Kidney tubule cell (primary cell): Measurements from ENCODE around the gene CSNK2A1.
"Not testable (repeated sequence)": the region's sequence is repeated elsewhere in the genome, so short reads cannot be mapped to it uniquely, and the experiment has no call there.

Source experiments
- DNase-seq: peaks from one replicate; pipeline ENCODE4 v3.0.0-alpha.2; 2018; ENCODE audit warnings: low spot score

Gene CSNK2A1

DNA sequence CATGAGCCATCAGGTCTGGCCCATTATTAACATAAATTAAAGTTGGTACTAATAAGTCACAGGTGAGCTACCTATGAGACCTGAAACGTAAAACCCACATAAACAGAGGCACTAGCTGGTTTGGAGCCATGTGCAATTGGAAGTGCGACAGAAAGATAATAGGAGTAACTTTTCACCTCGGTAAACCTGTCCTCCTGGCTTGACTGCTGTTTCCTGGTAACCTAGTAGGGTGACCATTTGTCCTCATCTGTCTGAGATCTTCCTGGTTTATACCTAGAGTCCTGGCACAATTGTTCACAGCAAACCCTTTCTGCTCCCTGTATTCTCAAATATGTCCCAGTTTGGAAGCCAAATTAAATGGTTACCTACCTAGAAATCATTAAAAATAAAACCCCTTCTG lies 88.6 kb downstream of the CSNK2A1 start:
- no peak for DNase-seq

DNA sequence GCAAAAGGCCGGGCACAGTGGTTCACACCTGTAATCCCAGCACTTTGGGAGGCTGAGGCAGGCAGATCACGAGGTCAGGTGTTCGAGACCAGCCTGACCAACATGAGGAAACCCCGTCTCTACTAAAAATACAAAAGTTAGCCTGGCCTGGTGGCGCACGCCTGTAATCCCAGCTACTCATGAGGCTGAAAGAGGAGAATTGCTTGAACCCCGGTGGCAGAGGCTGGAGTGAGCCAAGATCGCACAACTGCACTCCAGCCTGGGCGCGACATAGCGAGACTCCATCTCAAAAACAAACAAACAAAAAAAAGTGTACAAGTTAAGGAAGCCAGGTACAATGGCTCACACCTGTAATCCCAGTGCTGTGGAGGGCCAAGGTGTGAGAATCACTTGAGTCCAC lies 91.6 kb downstream of the CSNK2A1 start:
- DNase-seq: not testable (repeated sequence)

DNA sequence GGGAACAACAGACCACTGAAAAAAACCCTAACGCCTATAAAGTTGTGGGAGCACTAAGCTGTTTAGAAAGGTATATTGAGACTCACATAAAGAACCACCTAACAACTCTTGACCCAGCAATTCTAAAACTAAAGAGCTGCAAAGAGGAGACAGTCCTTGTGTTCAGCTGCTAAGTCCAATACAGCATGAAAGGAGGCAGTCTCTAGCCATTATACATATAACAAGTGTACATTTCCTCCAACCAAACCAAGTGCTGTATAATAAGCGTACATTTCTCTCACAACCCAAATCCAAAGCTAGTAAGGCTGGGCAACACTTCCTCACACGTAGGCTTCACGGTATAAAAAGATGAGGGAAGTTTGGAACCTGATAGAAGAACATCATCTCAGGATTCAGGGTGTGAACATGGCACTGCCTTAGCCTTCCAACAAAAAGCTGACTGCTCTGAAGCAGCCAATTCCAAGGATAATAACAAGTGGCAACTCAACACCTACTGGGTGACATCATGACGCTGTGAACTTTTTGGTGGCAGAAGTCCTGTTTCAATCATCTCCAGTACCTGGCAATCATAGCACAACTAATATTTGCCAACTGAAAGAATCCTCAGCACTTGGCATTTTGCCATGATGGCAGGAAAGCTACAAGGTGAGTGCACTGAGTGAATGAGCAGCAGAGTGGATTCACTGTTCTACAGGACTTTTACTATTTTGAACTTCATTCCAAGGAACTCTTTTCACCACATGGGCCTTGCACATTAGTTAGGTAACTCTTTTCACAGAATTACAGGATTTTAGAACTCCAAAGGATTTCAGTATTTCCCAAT lies 97.9 kb downstream of the CSNK2A1 start:
- DNase-seq: no peak

DNA sequence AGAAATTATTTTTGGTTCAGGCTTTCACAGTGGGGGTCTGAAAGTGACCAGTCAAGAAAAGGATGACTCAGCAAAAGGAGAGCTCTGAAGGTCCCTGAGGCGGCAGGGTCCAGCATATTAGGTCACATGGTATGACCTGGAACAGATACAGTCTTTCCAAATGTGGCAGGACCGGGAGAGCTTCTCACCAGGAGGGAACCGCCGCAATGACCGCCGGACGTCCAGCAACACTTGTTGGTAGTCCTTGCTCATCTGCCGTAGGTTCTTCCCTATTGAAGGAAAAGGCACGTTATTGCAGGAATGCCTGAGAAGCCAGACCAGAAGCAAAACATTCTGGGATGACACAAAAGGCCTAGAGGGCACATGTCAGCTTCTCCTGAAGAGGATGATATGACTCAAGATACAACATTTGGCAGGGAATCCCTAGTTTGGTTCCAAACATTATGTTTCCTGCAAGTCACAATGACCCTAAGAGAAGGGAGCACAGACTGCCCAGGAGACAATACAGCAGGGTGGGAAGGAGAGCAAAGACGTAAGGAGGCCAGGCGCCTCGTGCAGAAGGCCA lies 98.6 kb downstream of the CSNK2A1 start:
- no peak for DNase-seq

DNA sequence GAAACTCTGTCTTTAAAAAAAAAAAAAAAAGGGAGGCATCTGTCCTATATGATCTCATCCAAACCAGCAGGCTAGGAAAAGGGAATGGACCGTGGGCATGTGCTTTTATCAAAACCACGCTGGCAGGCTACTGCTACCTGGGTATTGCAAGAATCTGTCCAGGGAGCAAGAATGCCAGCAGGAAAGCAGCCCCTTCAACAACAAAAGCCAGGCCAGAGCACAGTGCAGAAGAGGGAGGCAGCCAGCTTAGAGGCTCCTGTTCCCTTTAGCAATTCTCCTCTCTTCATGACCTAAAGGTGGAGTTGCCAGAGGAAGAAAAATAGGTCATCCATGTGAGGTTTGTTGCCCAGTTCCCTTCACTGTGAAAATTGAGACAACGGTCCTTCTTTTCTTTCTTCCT lies 99.5 kb downstream of the CSNK2A1 start:
- no peak for DNase-seq

DNA sequence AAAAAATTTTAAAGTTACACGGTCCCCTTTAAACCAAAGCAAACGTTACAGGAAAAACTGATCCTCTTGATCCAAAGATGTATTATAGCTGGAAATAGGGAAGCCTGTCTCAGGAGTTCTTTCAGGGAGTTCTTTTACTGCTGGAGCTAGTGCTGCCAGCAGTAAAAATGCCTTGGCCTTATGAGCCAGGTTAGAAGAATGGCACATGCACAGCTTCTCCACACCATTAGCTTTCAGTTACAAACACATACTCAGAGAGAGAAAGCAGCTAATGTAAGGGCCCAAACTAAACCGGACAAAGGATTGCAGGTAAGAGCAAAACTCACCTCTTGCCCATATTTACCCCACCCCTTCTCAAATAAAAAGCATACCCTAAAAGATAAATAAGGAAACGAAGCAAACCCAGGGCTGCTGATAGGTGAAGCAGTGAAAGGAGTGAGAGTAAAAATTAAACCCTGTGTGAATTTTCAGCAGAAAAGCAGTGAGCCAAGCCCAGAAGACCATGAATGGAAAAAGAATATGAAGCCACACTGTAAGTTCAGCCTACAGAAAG lies 100.3 kb downstream of the CSNK2A1 start:
- DNase-seq: no peak

DNA sequence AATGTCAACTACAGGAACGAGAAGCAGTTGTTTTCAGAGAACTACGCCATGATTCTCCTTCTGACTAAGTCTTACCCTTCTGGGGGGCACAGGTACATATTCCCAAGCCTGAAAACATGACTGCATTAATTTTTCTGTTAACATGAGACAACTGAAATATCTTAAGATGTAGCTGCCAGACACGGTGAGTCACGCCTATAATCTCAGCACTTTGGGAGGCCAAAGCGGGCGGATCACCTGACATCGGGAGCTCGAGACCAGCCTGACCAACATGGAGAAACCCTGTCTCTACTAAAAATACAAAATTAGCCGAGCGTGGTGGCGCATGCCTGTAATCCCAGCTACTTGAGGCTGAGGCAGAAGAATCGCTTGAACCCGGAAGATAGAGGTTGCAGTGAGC lies 103.0 kb downstream of the CSNK2A1 start:
- DNase-seq: no peak

DNA sequence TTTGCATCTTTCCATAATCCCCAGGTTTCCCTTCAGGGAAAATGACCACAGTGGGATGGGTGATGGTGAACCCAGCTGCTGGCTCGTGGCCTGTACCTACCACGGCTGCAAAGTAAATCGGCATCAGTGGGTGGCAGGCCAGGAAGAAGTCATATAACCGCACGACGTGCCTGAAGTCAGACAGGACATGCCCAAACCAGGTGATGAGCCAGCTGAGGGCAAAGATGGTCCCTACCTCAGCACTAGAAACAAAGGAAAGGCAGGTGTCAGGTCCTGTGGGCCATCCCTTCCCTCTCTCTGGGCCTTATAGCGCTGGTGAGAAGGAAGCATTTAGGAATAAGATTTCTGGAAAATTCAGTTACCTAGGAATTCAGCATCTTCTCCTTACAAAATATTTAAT lies 103.4 kb downstream of the CSNK2A1 start:
- DNase-seq: no peak

DNA sequence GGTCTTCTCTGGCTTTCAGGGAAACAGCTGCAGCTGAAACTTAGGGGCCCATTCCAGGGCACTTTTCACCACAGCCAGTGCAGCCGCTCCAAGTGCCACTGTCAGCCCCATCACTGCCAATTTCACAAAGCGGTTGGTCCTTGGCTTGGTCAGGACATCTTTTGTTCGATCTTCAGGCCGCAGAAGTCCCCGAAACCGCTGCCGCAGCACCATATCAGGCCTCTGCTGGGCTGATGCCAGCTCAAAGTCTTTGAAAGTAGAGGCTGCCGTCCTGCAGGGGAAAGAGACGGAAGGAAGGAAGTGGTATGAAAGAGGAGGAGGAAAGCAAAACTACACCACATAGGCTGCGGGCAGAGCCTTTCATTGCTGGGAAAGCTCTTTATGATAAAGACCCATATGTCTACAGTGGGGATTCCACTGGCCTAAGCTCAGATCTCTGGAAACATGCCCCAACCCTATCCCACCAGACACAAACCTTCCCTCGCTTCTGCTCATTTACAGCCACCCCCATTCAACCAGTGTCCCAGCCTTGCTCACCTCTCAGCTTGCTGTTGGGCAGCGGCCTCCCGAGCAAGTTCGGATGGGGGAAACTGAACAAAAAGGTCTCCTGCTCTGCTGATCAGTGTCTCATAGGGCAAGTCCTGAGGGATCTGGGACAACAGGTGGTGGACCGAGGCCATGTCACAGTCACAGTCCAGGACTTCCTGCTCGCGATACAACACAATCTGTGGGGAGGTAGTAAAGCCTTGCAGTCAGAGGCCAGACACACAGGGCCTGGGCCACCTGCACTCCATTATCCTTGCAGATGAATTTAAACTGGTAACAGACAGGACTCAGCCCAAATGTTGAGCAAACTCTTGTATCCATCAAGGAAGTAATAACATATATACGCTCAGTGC lies 104.8 kb downstream of the CSNK2A1 start:
- DNase-seq: no peak

DNA sequence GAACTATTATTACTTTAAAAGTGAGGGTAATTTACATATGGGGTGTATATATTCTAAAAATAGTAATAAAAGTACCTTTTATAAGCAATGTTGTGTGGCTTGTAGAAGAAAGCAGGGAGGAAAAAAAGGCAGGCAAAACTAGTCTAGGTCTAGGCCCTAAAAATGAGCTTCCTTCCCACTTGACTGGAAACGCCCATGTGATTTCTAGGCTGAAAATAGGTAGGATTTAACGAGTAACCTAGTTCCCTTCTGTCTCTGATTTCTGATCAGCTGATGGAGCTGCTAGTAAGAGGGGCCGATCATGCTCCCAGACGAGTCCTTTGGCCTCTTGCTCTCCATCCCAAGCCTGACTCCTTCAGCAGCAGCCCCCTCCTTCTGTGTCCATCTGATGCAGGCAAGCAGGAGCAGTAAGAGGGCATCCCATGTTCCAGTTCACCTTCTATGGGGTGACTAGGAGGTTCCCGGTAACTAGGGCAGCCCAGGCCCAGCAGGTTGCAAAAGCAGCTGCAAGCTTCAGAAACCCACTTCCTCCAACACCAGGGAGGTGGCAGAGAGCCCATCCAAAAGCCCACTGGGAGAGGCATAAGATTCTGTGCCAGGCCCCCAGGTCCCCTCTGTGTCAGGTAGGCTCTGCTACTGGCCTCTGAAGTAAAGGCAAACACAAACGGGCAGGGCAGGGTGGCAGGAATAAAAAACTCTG lies 105.7 kb downstream of the CSNK2A1 start:
- no peak for DNase-seq

DNA sequence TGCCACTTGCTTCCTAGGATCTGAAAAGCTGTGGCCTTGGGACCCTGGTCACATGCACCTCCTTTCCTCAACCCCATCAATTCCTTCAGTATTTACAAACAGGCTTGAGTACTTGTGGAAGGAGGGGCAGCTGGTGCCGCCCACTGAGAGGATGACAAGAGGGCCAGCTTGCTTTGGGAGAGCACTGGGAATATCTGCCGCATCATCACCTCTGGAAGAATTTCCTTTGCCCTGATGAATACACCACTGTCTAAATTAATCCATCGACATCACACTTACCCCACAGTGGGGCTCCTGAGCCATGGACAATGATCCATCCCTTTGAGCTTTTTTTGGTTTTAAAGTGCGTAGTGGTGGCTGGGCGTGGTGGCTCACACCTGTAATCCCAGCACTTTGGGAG lies 107.1 kb downstream of the CSNK2A1 start:
- no peak for DNase-seq

DNA sequence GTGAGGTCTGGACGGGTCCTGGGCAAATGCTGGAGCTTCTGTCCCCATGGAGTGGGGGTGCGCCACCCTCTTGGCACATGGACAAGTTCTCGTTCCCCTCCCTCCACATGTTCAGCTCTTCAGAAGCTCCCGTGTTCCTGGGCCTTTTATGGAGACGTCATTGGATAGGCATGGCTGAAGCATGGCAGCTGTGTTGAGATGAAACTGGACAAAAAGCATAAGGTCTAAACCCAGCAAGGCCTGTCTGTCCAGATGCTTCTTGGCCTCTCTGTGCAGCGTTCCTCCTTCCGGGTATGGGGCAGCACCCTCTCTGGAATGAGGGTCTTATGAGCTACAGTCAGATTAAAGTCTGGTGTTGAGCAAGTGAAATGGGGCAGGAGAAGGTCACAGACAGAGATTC lies 108.0 kb downstream of the CSNK2A1 start:
- DNase-seq: no peak

DNA sequence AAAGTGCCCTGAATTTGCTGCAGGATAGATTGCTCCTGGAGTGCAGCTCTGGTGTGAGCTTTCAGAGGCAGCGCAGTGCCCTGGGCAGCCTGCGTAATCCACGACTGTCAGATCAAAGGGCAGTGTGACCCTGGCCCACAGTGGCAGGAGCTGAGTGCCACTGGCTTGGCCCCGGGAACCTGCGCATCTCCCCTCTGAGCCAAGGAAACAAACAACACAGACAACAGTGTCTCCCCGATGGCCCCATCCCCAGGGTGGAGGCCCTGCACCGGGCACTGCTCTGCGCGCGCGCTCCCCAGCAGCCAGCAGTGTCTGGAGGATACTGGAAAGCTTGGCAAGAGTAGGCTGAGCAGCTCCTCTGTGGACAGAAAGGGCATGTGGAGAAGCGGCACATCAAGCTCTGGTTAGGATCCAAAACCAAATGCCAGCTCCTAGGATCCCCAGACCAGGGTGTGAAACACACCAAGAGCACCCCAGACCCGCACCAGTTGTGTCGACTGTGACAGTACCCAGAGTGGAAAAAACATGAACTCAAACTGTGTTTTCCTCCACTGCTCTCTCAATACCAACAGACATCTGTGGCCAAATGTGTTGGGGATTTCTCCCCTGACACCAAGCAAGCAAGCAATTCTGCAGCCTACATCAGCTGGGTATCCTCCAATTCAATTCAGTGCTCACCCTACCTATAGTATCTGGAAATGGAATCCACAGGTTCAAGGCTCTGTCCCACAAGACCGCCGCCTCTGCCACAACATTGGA lies 108.8 kb downstream of the CSNK2A1 start:
- DNase-seq: no peak

DNA sequence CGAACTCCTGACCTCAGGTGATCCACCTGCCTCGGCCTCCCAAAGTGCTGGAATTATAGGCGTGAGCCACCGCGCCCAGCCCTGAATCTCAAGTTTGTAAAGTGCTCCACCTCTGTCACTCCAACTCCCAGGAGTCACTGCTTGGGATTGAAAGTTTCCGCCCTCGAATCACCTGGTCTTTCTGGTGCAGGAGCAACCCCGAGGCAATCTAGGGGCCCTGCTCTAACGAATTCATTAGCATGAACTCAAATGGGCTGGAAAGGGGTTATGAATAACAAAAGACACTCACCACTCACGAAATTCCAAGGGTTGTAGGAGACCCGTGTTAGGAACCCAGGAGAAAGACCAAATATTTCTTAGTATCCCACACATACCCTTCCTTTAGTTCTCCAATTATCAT lies 109.4 kb downstream of the CSNK2A1 start:
- DNase-seq: no peak

DNA sequence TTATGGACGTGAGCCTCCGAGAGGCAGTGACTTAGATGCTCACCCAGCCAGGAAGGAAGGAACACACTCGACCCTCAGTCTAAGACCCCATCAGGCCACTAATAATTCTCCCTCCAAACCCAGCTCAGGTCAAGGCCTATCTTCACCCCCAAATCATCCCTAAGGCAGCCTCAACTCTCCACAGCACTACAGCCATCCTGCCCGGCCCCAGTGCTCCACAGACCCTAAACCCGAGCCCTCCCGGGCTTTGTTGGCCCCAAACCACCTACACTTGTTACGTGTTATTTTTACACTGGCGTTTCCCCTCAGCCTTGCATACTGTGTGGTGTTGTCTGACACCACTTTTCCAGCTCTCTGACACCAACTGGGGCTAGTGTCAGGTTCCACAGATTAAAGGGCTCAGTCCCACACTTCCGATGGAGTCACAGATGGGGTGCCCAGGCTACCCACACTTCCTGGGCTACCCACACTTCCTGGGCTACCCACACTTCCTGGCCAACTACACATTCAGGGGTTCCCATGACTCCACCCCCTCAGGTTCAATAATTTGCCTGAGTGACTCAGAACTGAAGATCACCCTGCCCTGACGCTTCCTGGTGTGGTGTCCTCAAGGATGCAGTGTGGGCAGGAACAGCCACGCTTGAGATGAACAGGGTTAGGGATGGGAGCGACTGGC lies 110.2 kb downstream of the CSNK2A1 start:
- peak; percentile 84 for DNase-seq

DNA sequence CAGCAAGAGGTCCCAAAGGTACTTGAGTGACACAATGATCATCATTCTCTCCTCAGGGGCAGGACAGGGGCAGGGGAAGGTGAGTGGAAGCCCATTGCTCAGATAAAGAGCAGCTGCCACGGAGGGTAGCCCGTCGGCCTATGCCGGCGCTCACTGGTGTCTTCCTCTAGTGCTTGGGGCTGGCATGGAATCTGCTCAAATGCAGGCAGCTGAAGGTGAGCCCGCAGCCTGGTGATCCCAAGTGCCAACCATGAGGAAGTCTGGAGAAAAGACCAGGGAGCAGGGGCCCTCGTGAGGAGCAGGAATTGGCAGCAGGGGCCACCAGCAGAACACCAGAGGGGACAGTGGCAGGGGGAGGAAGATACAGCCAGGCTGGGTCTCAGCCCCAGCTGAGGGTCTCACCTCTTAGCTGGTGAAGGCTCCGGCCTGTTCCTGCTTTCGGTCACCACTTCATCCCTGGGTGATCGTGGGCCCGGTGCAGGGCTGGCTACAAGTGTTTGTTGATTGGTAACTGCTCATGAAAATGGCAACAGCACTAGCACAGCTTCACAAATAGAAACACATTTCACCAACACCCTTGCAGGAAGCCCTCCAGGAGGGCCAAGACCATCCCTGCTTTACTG lies 110.8 kb downstream of the CSNK2A1 start:
- no peak for DNase-seq

DNA sequence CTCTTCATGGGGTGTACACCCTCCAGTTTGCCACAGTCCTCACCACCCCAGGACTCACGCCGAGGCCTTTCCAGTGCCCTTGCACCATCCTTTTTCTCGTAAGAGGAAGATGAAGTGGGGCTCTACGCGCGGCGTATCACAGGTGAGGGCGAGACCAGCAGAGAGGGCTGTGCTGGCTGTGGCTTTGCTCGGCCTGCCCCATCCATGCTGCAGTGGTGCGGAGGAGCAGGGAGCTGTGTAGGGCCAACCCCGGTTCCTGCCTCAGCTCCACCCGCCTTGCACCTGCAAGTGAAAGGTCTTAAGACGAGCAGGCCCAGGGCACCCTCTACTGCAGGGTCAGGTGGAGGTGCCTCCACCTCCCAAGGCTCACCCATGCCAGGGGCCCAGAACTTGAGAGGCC lies 111.4 kb downstream of the CSNK2A1 start:
- no peak for DNase-seq

DNA sequence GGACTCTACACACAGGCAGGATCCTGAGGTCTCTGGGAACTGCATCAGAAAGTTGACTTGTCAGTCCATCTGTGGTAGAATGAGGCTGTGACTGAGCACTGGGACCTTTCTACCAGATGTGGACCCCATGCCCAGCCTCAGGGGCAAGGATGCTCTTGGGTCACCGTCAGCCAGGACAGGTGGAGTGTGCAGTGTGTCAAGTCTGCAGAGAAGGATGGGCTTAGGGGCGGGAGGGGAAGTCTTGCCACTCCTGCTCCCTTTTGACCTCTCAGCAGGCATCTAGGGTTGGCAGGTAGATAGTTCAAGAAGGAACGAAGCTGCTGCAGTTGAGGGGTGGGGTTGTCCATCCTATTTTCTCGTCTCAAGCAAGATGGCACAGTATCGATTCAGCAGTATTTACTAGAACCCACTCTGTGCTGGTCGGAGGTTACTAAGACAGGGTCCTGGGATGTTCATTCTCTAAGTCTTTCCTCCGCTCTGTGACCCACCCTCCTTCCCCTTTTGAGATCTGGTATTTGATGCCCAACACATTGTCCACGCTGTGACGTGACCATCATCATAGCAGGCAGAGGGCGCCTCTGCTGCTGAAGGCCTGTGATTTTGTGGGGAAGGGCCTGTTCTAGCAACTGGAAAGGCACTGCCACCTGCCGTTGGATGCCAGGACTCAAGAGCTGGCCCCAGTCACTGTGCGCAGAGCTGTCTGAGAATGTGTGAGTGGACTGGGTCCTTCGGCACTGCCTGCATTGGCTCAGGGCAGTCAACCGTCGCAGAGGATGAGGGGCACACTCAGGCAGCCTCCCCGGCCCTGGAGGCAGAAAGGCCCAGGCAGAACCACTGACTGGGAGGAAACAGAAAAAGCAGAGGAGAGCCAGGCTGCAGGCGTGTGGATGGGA lies 112.3 kb downstream of the CSNK2A1 start:
- peak; percentile 74 for DNase-seq
